GM12878 (cell line): ENCODE data around the gene LST1. TPM values are rescaled to one million over a fixed set of nuclear protein-coding genes. Genes with fewer than 3 reads are reported as not detected.

Experiments
- JUND ChIP-seq: IDR thresholded peaks from 2 replicates; pipeline ENCODE4 v1.6.1; 2012; ENCODE audit warnings: low read depth, mild to moderate bottlenecking, low read length, improper control_type of control experiment, moderate library complexity
- KAT2A ChIP-seq: conservative IDR thresholded peaks from 2 replicates; pipeline ENCODE4 v1.6.1; 2011; ENCODE audit warnings: low read depth, low read length; ENCODE audit not compliant: control insufficient read depth
- KDM1A ChIP-seq: fragments of 200-600 bp; sonication (generic); IDR thresholded peaks from 2 replicates; pipeline ENCODE4 v1.6.1; 2016; ENCODE audit warnings: borderline replicate concordance
- LARP7 ChIP-seq: fragments of 450-650 bp; IDR thresholded peaks from 2 replicates; pipeline ENCODE4 v1.6.1; 2017; ENCODE audit warnings: mild to moderate bottlenecking
- MYC ChIP-seq: IDR thresholded peaks from 2 replicates; pipeline ENCODE4 v1.6.1; 2011; ENCODE audit warnings: mild to moderate bottlenecking, low read length, moderate library complexity, inconsistent platforms; ENCODE audit not compliant: insufficient read depth, insufficient replicate concordance, insufficient read length, severe bottlenecking
- NR2F1 ChIP-seq: fragments of 450-650 bp; conservative IDR thresholded peaks from 2 replicates; pipeline ENCODE4 v1.6.1; 2017; ENCODE audit warnings: mild to moderate bottlenecking
- RCOR1 ChIP-seq: conservative IDR thresholded peaks from 2 replicates; pipeline ENCODE4 v1.6.1; 2012; ENCODE audit warnings: low read depth, low read length, improper control_type of control experiment
- SIX5 ChIP-seq: IDR thresholded peaks from 2 replicates; pipeline ENCODE4 v1.6.1; 2011; ENCODE audit warnings: mild to moderate bottlenecking, low read depth, low read length, moderate library complexity; ENCODE audit not compliant: severe bottlenecking
- SMC3 ChIP-seq: IDR thresholded peaks from 2 replicates; pipeline ENCODE4 v1.6.1; 2011; ENCODE audit warnings: low read length, improper control_type of control experiment, borderline replicate concordance
- STAT3 ChIP-seq: IDR thresholded peaks from 2 replicates; pipeline ENCODE4 v1.6.1; 2011; ENCODE audit warnings: low read depth, low read length, improper control_type of control experiment
- SUPT20H ChIP-seq: IDR thresholded peaks from 2 replicates; pipeline ENCODE4 v1.6.1; 2011; ENCODE audit warnings: low read depth, mild to moderate bottlenecking, low read length, moderate library complexity, borderline replicate concordance; ENCODE audit not compliant: control insufficient read depth
- ZNF24 ChIP-seq: fragments of 450-650 bp; IDR thresholded peaks from 2 replicates; pipeline ENCODE4 v1.6.1; 2017; ENCODE audit warnings: antibody characterized with exemption, mild to moderate bottlenecking
- ZNF384 ChIP-seq: IDR thresholded peaks from 2 replicates; pipeline ENCODE4 v1.6.1; 2012; ENCODE audit warnings: low read depth, mild to moderate bottlenecking, low read length, improper control_type of control experiment, borderline replicate concordance
- polyA plus RNA-seq, 11 experiments: library from polyadenylated mRNA; depleted of rRNA in 4 of 11; unstranded in 6 of 11; stranded (reverse) in 5 of 11; fragments of >200 nt; fragmentation: Nextera tagmentation in 4 of 11; fragmentation: Illumina TruSeq in 1 of 11; extraction: Ambion mirVana in 4 of 11; extraction: Trizol in 1 of 11; gene quantifications; 1 replicate in 1 of 11; 2 replicates in 10 of 11; pipeline versions ENCODE4 v1.2.1 to v1.2.3, GENCODE V29; 2011 to 2016; ENCODE audit warnings: inconsistent platforms in 2 of 11, missing spikeins in 2 of 11, low read depth in 1 of 11
- total RNA-seq, 4 experiments: library from RNA; depleted of rRNA in 3 of 4; stranded (reverse); fragments of >200 nt in 3 of 4; fragmentation: Illumina TruSeq in 1 of 4; extraction: Trizol in 1 of 4; gene quantifications; 2 replicates each; pipeline versions ENCODE4 v1.2.1 to v1.2.3, GENCODE V29; 2013 to 2021
- TF ChIP-seq, protein P1 (sequence below): IDR thresholded peaks from 2 replicates; pipeline ENCODE4 v1.6.1; 2011; ENCODE audit warnings: borderline replicate concordance, low read depth, mild to moderate bottlenecking, moderate library complexity, mixed read lengths, low read length; ENCODE audit not compliant: insufficient read depth; ENCODE audit errors: extremely low read length
- TF ChIP-seq, protein P2 (sequence below): fragments of 450-650 bp; IDR thresholded peaks from 2 replicates; pipeline ENCODE4 v1.6.1; 2016; ENCODE audit warnings: mild to moderate bottlenecking
- TF ChIP-seq, protein P3 (sequence below): fragments of 450-650 bp; conservative IDR thresholded peaks from 2 replicates; pipeline ENCODE4 v1.6.1; 2017; ENCODE audit warnings: mild to moderate bottlenecking, moderate library complexity
- TF ChIP-seq, protein P4 (sequence below): fragments of 450-650 bp; IDR thresholded peaks from 2 replicates; pipeline ENCODE4 v1.6.1; 2017; ENCODE audit warnings: mild to moderate bottlenecking, moderate library complexity
- TF ChIP-seq, protein P5 (sequence below): IDR thresholded peaks from 2 replicates; pipeline ENCODE4 v1.6.1; 2011; ENCODE audit warnings: low read depth, mild to moderate bottlenecking, low read length, moderate library complexity, borderline replicate concordance; ENCODE audit errors: extremely low read depth
- TF ChIP-seq, protein P6 (sequence below): fragments of 450-650 bp; IDR thresholded peaks from 2 replicates; pipeline ENCODE4 v1.6.1; 2017; ENCODE audit warnings: borderline replicate concordance
- TF ChIP-seq, protein P7 (sequence below): IDR thresholded peaks from 2 replicates; pipeline ENCODE4 v1.6.1; 2012; ENCODE audit warnings: low read depth, low read length, improper control_type of control experiment

The LST1 gene
- total and polyA plus RNA-seq, 10 of the 15 experiments (the other 5 are each of a cell fraction or from before 2014, with no cell fraction given): 4.1 to 35.5 (median 16.4) TPM

DNA sequence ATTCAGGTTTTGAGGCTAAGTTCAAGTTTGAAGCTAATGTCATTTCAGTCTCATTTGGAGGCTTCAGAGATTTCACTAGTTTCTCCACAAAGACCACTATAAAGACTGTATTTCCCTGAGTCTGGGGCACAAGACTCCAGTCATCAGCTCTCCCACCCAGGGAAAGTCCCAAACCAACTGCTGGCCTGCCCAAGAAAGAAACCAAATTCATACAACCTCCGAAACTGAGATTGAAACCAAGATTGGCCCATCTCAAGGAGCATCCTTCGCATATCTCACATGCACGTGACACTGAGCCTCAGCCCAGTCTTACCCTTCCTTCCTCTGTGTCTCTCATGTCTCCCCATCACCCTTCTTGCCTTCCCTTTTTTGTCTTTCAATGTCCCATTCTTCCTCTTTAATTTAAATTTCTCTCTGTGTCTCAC is 17.5 kb upstream of the LST1 start (continued):
- TF ChIP-seq JUND (no peak), SMC3 (no peak), SUPT20H (no peak), SIX5 (no peak), MYC (no peak), RCOR1 (no peak), KAT2A (no peak), ZNF384 (no peak), STAT3 (no peak), LARP7 (no peak), NR2F1 (peak; percentile 81), KDM1A (no peak), ZNF24 (no peak)
- TF ChIP-seq, protein P1, sequence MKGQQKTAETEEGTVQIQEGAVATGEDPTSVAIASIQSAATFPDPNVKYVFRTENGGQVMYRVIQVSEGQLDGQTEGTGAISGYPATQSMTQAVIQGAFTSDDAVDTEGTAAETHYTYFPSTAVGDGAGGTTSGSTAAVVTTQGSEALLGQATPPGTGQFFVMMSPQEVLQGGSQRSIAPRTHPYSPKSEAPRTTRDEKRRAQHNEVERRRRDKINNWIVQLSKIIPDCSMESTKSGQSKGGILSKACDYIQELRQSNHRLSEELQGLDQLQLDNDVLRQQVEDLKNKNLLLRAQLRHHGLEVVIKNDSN: peak; percentile 70
- TF ChIP-seq, protein P2, sequence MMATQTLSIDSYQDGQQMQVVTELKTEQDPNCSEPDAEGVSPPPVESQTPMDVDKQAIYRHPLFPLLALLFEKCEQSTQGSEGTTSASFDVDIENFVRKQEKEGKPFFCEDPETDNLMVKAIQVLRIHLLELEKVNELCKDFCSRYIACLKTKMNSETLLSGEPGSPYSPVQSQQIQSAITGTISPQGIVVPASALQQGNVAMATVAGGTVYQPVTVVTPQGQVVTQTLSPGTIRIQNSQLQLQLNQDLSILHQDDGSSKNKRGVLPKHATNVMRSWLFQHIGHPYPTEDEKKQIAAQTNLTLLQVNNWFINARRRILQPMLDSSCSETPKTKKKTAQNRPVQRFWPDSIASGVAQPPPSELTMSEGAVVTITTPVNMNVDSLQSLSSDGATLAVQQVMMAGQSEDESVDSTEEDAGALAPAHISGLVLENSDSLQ: peak; percentile 68
- TF ChIP-seq, protein P3, sequence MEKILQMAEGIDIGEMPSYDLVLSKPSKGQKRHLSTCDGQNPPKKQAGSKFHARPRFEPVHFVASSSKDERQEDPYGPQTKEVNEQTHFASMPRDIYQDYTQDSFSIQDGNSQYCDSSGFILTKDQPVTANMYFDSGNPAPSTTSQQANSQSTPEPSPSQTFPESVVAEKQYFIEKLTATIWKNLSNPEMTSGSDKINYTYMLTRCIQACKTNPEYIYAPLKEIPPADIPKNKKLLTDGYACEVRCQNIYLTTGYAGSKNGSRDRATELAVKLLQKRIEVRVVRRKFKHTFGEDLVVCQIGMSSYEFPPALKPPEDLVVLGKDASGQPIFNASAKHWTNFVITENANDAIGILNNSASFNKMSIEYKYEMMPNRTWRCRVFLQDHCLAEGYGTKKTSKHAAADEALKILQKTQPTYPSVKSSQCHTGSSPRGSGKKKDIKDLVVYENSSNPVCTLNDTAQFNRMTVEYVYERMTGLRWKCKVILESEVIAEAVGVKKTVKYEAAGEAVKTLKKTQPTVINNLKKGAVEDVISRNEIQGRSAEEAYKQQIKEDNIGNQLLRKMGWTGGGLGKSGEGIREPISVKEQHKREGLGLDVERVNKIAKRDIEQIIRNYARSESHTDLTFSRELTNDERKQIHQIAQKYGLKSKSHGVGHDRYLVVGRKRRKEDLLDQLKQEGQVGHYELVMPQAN: no peak
- TF ChIP-seq, protein P4, sequence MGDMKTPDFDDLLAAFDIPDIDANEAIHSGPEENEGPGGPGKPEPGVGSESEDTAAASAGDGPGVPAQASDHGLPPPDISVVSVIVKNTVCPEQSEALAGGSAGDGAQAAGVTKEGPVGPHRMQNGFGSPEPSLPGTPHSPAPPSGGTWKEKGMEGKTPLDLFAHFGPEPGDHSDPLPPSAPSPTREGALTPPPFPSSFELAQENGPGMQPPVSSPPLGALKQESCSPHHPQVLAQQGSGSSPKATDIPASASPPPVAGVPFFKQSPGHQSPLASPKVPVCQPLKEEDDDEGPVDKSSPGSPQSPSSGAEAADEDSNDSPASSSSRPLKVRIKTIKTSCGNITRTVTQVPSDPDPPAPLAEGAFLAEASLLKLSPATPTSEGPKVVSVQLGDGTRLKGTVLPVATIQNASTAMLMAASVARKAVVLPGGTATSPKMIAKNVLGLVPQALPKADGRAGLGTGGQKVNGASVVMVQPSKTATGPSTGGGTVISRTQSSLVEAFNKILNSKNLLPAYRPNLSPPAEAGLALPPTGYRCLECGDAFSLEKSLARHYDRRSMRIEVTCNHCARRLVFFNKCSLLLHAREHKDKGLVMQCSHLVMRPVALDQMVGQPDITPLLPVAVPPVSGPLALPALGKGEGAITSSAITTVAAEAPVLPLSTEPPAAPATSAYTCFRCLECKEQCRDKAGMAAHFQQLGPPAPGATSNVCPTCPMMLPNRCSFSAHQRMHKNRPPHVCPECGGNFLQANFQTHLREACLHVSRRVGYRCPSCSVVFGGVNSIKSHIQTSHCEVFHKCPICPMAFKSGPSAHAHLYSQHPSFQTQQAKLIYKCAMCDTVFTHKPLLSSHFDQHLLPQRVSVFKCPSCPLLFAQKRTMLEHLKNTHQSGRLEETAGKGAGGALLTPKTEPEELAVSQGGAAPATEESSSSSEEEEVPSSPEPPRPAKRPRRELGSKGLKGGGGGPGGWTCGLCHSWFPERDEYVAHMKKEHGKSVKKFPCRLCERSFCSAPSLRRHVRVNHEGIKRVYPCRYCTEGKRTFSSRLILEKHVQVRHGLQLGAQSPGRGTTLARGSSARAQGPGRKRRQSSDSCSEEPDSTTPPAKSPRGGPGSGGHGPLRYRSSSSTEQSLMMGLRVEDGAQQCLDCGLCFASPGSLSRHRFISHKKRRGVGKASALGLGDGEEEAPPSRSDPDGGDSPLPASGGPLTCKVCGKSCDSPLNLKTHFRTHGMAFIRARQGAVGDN: peak; percentile 82
- TF ChIP-seq, protein P5, sequence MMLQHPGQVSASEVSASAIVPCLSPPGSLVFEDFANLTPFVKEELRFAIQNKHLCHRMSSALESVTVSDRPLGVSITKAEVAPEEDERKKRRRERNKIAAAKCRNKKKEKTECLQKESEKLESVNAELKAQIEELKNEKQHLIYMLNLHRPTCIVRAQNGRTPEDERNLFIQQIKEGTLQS: no peak
- TF ChIP-seq, protein P6, sequence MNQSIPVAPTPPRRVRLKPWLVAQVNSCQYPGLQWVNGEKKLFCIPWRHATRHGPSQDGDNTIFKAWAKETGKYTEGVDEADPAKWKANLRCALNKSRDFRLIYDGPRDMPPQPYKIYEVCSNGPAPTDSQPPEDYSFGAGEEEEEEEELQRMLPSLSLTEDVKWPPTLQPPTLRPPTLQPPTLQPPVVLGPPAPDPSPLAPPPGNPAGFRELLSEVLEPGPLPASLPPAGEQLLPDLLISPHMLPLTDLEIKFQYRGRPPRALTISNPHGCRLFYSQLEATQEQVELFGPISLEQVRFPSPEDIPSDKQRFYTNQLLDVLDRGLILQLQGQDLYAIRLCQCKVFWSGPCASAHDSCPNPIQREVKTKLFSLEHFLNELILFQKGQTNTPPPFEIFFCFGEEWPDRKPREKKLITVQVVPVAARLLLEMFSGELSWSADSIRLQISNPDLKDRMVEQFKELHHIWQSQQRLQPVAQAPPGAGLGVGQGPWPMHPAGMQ: no peak
- TF ChIP-seq, protein P7, sequence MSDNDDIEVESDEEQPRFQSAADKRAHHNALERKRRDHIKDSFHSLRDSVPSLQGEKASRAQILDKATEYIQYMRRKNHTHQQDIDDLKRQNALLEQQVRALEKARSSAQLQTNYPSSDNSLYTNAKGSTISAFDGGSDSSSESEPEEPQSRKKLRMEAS: no peak
